SK-N-MC (cell line): Measurements from ENCODE around the gene EHMT2.
"Not testable (repeated sequence)": the region's sequence is repeated elsewhere in the genome, so short reads cannot be mapped to it uniquely, and the experiment has no call there.

ENCODE experiments used
- DNase-seq: peaks from one replicate; pipeline ENCODE4 v3.0.0-alpha.2; 2011; ENCODE audit warnings: low read depth, low spot score
- H3K27ac ChIP-seq: fragments of 200-600 bp; sonication (generic); 2 replicates; pipeline ENCODE4 v1.5.1; 2016; ENCODE audit warnings: mixed run types
- H3K36me3 ChIP-seq: fragments of 200-600 bp; sonication (generic); 2 replicates; pipeline ENCODE4 v1.6.1; 2017; ENCODE audit warnings: antibody characterized with exemption, low read length, mixed read lengths; ENCODE audit not compliant: insufficient read depth
- H3K4me3 ChIP-seq: fragments of 200-600 bp; sonication (generic); 2 replicates; pipeline ENCODE4 v1.5.1; 2016
- H3K9ac ChIP-seq: fragments of 200-600 bp; sonication (generic); 2 replicates; pipeline ENCODE4 v1.8.0; 2017; ENCODE audit warnings: mixed run types, mixed read lengths; ENCODE audit not compliant: insufficient read length
- H3K9me3 ChIP-seq: fragments of 200-600 bp; sonication (generic); 2 replicates; pipeline ENCODE4 v1.6.1; 2017; ENCODE audit warnings: low read depth, mild to moderate bottlenecking, antibody characterized with exemption, low read length, moderate library complexity, mixed read lengths
- EZH2 ChIP-seq: fragments of 200-600 bp; sonication (generic); IDR thresholded peaks from one replicate; pipeline ENCODE4 v1.6.1; 2017; ENCODE audit warnings: antibody characterized with exemption
- FOXP2 ChIP-seq: optimal IDR thresholded peaks from 2 replicates; pipeline ENCODE3; 2011; ENCODE audit warnings: mild to moderate bottlenecking, moderate library complexity; ENCODE audit not compliant: insufficient read depth; ENCODE audit errors: extremely low read length, control extremely low read depth
- POLR2AphosphoS5 ChIP-seq: IDR thresholded peaks from 2 replicates; pipeline ENCODE4 v1.6.1; 2012; ENCODE audit warnings: mild to moderate bottlenecking, low read depth, low read length, borderline replicate concordance

The EHMT2 gene

DNA sequence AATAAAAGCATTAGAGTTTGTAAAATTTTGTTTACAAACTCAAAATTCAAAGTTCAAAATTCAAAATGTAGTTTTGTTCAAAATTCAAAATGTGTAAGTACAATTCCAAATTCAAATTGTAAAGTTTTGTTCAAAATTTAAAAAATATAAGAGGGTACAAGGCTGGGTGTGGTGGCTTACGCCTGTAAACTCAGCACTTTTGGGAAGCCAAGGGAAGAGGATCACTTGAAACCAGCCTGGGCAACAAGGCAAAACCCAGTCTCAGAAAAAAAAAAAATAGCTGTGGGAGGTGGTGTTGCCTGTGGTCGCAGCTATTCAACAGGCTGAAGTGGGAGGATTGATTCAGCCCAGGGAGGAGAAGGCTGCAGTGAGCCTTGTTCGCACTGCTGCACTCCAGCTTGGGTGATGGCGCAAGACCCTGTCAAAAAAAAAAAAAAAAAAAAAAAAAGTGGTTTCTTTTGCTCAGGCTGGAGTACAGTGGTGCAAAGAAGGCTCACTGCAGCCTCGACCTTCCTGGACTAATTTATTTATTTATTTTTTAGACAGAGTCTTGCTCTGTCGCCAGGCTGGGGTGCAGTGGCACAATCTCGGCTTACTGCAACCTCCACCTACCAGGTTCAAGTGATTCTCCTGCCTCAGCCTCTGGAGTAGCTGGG lies 9.8 kb upstream of the EHMT2 start:
- no peak for DNase-seq
- Histone ChIP-seq H3K27ac (0 out of 2 replicates have a peak overlapping the region, but pooled peaks have one; percentile 3), H3K9me3 (no peaks in the 10 kb centered on the region), H3K36me3 (no peaks in the 10 kb centered on the region), H3K9ac (no peak overlapping the region), H3K4me3 (no peak overlapping the region)
- no peak for TF ChIP-seq EZH2
- TF ChIP-seq POLR2AphosphoS5 = no peak
- TF ChIP-seq FOXP2 = no peak

DNA sequence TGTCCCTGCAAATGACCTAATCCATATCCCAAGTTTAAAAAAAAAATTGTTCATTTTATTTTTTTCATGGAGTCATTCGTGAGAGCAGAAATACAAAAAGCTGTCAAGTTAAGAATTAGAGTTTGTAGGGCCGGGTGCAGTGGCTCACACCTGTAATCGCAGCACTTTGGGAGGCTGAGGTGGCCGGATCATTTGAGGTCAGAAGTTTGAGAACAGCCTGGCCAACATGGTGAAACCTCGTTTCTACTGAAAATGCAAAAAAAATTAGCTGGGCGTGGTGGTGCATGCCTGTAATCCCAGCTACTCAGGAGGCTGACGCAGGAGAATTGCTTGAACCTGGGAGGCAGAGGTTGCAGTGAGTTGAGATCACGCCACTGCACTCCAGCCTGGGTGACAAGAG lies 9.2 kb upstream of the EHMT2 start:
- not testable (repeated sequence) for H3K9ac ChIP-seq, H3K27ac ChIP-seq, H3K9me3 ChIP-seq, H3K4me3 ChIP-seq, DNase-seq, H3K36me3 ChIP-seq

DNA sequence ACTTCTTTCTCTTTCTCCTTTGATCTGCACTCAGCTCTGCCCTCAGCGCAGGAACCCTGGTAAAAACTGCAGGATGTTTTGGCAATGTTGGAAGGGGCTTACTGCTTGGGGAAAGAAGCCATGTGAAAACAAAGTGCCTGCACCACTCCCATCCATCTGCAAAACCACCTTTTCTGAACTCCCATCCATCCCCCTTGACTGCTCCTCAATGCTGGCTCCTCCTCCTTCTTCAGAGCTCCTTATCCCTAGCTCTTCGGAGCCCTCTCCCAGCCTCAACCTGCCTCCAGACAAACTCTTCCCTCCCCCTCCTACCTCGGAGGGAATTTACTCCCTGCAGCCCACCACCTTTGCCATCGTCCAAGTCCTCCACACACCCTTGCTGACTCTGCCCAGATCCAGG lies 8.6 kb upstream of the EHMT2 start:
- Histone ChIP-seq H3K4me3 (no peak overlapping the region), H3K9ac (no peak overlapping the region), H3K36me3 (no peaks in the 10 kb centered on the region), H3K9me3 (no peaks in the 10 kb centered on the region), H3K27ac (no peak overlapping the region)
- DNase-seq = no peak
- TF ChIP-seq POLR2AphosphoS5 = no peak
- TF ChIP-seq EZH2 = no peak
- no peak for TF ChIP-seq FOXP2

DNA sequence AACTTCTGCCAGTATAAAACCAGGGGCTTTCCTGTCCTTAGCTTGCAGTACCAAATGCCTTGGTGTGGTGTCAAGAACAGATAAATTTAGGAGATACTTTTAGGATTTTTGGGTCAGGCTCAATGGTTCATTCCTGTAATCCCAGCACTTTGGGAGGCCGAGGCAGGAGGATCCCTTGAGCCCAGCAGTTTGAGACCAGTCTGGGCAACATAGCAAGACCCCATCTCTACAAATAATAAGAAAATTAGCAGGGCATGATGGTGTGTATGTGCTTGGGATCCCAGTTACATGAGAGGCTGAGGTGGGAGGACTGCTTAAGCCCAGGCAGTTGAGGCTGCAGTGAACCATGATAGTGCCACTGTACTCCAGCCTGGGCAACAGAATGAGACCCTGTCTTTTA lies 7.5 kb upstream of the EHMT2 start:
- Histone ChIP-seq H3K36me3 (no peaks in the 10 kb centered on the region), H3K9me3 (no peaks in the 10 kb centered on the region), H3K4me3 (no peak overlapping the region), H3K9ac (no peak overlapping the region), H3K27ac (no peak overlapping the region)
- DNase-seq = no peak
- TF ChIP-seq POLR2AphosphoS5 (no peak), FOXP2 (no peak)

DNA sequence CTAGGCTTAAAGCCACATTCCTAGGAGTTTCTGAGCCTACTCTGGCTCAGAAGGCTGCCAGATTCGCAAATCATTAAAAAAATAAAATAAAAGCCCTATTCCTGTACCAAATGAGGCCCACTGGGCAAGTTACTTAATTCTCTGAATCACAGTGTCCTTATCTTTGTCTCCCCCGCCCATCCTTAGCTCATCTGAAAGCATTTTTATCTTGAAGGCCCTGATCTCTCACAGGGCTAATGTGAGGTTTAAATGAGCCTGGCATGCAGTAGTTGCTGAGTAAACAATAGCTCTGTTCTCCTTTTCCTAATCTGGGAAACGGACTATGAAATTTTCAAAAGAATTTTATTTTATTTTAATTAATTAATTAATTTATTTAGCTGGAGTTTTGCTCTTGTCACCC lies 6.5 kb upstream of the EHMT2 start:
- H3K36me3 ChIP-seq = no peaks in the 10 kb centered on the region

DNA sequence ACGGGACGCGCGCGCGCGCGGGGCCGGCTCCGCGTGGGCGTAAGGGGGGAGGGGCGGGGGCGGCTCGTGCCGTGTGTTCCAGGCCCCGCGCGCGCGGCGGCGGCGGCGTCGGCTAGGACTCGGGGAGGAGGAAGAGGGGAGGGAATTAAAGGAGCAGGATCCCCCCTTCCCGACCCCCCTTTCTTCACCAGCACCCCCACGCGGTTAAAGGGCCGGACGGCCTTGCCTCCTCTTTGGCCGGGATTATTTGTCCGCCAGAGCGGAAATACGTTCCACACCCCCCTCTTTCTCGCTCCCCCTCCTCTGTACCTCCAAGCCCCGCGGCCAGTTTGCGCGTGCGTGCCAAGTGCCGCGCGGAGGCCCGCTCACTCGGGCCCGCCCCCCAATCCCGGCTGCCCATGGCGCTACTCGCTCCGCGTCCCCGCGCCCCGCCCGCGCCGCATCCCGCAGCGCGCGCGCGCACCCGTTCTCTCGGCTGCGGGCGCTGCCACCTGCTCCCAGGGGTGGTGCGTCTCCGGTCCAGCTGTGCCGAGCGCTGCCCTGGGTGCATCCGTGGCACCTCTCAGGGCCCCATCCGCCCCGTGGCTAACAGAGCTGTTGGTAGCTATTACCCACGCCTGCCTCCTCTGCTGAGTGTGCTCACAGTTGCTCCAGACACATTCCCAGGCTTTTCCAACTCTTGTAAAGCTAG lies 4.6 kb upstream of the EHMT2 start, which contains the start of gene ZBTB12:
Gene ZBTB12, minus strand, starts transcription at position 134 of the 691 bp plus-strand sequence. CDS start 781 bp downstream, outside the sequence.
- H3K9me3 ChIP-seq = no peaks in the 10 kb centered on the region
- peak; percentile 62 for DNase-seq
- peak within 1 kb of the TSS; percentile 79 for H3K4me3 ChIP-seq
- peak within 1 kb of the TSS; percentile 89 for H3K27ac ChIP-seq
- TF ChIP-seq POLR2AphosphoS5 = peak; percentile 66; the same call in 1 of the 2 replicates
- no peak for TF ChIP-seq EZH2
- peak within 1 kb of the TSS; percentile 81 for H3K9ac ChIP-seq
- no peaks in the 10 kb centered on the region for H3K36me3 ChIP-seq

More for the DNA sequence above, 6.5 kb upstream of the EHMT2 start:
- Histone ChIP-seq H3K27ac (no peak overlapping the region), H3K9ac (no peak overlapping the region), H3K9me3 (no peaks in the 10 kb centered on the region), H3K4me3 (no peak overlapping the region)
- TF ChIP-seq POLR2AphosphoS5 = no peak
- TF ChIP-seq FOXP2 = no peak
- no peak for TF ChIP-seq EZH2
- no peak for DNase-seq

DNA sequence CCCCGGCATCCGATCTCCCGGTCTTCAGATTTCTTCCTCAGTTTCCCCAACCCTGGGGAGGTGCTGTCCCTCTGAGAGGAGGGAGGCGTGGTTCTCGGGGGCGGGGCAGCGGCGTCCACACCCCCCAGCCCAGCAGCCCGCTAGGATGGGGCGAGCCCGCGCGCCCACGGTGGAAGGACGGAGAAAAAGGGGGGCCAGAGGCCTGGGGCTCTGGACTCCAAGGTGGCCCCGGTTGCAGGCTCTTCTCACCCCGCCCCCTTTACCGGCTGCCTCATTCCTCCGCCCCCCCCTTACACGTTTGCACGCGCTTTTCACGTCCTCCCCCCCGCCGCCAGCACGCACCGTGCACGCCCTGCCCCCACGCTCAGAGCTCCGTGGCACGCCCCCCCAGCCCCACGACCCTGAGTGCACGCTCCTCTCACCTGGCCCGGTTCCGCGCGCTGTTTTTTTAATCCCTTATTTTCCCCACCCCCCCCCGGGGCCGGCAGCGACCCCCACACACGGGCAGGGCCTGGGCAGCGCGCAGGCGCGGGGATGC lies 4.0 kb upstream of the EHMT2 start:
- H3K9ac ChIP-seq = peak overlapping the region; percentile 81
- no peaks in the 10 kb centered on the region; the same call in 1 of the 2 replicates for H3K36me3 ChIP-seq
- TF ChIP-seq FOXP2 (no peak), POLR2AphosphoS5 (peak; percentile 43; the same call in 1 of the 2 replicates), EZH2 (no peak)
- H3K4me3 ChIP-seq = peak overlapping the region; percentile 79
- DNase-seq = no peak
- H3K27ac ChIP-seq = peak overlapping the region; percentile 89
- H3K9me3 ChIP-seq = no peaks in the 10 kb centered on the region

DNA sequence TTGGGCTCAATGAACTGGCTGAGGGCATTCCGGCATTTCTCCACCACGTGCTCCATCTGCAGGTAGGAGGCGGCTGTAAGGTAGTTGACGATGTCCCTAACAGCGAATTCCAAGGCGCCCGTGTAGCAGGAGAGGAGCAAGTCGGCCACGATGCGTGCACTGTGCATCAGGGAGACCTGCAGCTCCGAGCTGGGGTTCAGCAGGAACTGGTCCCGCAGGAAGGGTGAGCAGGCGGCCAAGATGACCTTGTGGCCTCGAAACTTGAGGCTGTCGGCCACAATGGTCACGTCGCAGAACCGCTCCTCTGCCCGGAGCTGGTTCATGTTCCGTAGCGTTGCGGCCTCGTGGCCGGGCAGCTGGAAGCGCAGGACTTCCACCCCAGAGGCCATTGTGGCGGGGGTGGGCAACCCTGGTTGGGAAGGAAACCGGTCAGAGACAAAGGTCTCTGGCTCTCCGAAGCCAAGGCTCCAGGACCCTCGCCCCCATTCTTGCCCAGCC lies 3.5 kb upstream of the EHMT2 start:
- H3K4me3 ChIP-seq = peak overlapping the region; percentile 79
- H3K9me3 ChIP-seq = no peaks in the 10 kb centered on the region
- peaks cover 4% of the 10 kb centered on the region for H3K36me3 ChIP-seq
- no peak overlapping the region for H3K9ac ChIP-seq
- TF ChIP-seq POLR2AphosphoS5 (peak; percentile 42; the same call in 1 of the 2 replicates), FOXP2 (no peak)
- H3K27ac ChIP-seq = peak overlapping the region; percentile 89; the same call in 1 of the 2 replicates
- DNase-seq = no peak
